ENCODE data around the gene IPO5.
"Not testable (repeated sequence)": the region's sequence is repeated elsewhere in the genome, so short reads cannot be mapped to it uniquely, and the experiment has no call there.

The IPO5 gene

DNA sequence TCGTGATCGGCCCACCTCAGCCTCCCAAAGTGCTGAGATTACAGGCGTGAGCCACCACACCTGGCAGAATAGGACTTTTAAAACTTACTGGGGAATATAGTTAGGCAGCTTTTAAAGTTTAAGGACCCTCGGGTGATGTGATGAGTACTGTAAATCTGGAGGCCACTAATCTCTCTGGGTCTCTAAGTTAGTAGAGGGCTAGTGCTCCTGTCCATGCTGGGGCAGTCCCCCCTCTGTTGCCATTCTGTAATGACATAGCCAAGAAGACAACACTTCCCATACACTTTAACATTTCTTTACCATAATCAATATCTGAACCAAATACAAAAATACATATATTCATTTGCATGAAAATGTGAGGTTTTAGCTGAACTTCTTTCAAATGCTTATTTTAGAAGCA lies 65.7 kb downstream of the IPO5 start:
- no peak for DNase-seq

DNA sequence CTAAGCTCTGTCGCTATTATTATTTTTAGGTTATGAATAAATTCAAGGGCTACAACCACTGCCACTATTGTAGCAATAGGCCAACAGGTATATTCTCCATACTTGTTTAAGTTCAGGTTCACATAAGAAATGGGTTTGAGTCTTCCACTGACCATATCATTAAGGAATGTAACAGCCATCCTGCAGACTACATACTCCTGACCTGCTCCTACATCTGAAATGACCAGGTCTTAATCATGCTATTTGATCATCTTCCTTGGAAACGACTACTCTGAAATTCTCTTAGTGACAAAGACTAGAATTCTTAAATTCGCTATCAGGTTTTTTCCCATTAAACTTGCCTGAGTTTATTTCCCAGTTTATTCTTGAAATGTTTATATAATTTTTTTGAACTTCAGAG lies 66.8 kb downstream of the IPO5 start:
- no peak for DNase-seq

DNA sequence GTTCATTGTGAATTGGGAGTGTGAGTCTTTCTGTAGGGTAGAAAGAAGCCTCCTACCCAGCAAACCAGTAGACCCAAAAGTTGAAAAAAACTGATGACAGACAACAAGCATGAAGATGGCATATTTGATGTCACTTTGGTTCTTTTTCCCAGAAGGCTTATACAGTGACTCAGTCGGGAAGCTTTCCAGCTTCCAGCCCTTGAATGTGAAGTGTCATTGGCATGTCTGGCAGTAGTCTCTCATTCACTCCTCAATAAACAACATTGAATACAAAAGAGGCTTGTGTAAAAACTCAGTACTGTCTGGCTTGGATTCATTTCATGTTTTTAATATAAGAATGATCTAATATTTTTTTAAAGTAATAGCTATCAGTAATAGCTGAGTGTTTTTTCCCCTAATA lies 68.7 kb downstream of the IPO5 start:
- DNase-seq = no peak

DNA sequence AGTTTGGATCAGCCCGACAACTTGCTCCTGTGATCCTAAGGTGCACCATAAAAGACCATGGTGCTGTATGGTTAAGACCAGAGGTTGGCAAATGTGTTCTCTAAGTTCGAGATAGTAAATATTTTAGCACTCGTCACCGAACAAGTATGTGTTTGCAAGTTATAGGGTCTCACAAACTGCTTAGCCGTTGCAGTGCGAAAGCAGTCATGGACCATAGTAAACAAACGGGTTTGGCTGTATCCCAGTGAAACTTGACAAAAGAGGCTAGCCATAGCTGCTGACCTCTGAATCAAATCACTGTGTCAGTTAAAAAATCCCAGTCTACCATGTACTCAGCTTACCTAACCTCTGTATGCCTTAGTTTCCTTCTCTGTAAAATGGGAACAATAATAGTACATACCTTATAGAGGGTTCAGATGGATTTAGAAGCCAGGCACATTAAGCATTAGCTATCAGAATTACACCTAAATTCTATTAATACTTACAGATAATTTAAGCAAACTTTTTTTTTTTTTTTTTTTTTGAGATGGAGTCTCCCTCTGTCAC lies 72.1 kb downstream of the IPO5 start:
- no peak for DNase-seq

DNA sequence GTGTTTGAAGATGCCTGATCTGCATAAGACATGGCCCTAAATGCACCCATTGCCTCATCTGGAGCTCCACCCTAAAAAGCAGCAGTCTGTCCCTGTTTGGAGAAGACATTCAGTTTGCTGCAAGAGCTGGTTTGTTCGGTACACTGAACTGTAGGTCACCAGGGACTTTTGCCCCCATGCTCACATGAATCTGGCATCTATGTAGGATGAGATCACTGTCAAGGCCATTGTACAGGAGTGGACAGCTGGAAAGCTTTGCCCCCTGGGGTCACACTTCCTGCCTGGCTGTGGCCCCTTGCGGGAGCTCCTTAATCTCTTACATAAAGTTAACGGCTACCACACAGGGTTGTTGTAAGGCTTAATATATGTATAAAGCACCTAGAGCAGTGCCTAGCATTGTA lies 73.0 kb downstream of the IPO5 start:
- DNase-seq = no peak

DNA sequence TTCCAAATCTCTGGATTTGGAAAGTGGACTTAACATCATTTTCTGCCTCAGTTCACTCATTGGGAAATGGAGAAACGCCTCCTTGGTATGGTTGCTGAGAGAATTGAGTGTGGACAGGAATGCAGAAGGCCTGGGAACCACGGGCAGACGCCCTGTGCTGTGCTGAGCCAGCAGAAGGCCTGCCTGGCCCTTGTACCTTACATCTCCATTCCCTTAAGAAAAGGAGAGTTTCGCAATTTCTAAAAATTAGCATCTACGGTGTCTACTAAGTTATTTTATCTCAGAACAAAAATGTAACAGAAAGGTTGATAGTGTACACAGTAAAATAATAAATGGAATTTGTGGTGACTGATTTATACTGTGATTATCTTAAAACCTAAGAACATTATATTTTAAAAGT lies 78.7 kb downstream of the IPO5 start:
- no peak for DNase-seq

DNA sequence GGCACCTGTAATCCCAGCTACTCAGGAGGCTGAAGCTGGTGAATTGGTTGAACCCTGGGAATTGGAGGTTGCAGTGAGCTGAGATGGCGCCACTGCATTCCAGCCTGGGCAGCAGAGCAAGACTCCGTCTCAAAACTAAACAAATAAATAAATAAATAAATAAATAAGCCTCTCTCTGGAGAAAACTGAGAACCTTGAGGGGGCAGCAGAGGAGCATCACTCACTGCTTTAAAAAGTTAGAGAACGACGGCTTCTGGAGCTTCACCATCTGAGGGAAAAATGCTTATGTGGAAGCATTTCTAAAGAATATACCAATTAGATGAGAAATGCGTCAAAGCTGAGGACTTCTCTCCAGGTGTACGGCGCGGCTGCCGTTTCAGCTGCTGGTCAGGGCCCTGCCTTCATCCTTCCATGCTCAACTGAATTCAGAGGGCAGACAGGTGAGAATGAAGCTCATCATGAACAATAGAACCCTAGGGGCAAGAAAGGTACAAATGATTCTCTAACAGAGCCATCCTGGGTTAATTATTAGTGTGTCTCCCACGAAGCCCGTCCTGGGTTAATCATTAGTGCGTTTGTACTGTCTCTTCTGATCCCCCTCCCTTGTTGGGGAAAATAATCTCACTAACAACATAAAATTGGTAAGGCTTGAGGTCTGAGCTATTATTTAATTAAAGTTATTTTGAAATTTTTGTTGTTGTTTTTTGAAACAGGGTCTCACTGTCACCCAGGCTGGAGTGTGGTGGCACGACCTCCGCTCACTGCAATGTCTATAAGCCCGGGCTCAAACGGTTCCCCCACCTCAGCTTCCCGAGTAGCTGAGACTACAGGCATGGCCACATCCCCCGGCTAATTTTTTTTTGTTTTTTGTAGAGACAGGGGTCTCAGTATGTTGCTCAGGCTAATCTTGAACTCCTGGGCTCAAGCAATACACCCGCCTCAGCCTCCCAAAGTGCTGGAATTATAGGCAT lies 80.1 kb downstream of the IPO5 start:
- DNase-seq = no peak

DNA sequence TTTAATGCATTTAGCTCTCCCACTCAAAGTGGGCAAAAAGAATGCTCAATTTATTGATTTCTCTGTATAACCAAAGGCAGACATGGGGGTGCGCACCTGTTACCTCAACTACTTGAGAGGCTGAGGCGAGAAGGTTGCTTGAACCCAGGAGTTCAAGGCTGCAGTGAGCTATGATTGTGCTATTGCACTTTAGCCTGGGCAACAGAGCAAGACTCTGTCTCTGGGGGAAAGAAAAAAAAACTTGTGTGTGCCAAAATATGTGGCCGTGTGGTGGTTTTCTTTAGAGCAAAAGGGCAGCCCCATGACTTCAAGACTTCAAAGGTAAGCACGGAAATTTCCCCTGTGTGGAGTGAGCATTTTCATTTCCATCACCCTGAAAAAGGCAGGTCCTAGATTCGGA lies 81.9 kb downstream of the IPO5 start:
- no peak for DNase-seq

DNA sequence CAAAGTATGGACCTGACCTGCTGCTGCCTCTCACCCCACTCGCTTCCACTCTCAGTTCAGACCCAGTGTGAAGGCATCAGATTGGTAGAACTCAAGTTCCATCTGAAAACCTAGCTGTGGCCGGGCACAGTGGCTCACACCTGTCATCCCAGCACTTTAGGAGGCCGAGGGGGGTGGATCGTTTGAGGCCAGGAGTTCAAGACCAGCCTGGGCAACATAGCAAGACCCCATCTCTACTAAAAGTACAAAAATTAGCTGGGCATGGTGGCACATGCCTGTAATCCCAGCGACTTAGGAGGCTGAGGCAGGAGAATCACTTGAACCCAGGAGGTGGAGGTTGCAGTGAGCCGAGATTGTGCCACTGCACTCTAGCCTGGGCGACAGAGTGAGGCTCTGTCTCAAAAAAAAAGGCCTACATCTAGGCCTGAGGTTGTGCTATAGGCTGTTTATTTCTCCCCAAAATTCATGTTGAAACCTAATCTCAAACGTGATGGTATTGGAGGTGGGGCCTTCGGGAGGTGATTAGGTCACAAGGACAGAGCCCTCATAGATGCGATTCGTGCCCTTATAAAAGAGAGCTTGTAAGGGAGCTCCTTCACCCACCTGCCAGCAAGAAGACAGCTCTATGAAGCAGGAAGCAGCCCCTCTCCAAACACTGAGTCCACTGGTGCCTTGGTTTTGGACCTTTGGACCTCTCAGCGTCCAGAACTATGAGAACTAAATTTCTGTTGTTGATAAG lies 83.3 kb downstream of the IPO5 start:
- not testable (repeated sequence) for DNase-seq

DNA sequence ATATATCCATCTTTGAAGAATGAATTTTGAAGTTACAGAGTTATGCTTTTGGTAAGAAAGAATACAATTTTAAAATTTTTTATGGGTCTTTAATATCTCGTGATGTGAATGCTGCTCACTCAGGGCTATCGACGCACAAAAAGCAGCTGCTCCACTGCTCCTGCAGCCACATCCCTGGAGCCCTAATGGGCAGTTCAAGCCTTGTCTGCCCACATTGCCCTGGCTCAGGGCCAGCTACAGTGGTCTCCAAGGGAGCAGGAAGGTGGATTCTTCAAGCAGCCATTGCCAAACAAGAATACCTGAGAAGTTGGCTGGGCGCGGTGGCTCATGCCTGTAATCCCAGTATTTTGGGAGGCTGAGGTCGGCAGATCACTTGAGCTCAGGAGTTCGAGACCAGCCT lies 85.8 kb downstream of the IPO5 start:
- no peak for DNase-seq

DNA sequence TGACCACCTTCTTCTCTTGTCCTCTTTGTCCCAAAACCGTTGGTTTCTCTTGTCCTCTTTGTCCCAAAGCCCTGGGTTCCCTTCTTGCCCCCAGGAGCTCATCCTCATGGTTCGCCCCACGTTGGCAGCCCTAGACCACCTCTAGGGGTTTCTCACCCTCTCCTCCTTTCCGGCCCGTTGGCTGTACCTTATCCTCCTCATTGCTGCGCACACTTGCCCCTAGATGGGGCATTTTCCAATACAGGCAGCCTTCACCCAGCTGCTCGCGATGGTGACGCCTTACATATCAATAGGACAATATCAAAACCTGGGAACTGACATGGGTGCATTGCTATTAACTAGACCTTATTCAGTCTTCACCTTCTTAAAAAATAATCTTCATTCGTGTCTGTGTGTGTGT lies 86.5 kb downstream of the IPO5 start:
- DNase-seq = no peak

DNA sequence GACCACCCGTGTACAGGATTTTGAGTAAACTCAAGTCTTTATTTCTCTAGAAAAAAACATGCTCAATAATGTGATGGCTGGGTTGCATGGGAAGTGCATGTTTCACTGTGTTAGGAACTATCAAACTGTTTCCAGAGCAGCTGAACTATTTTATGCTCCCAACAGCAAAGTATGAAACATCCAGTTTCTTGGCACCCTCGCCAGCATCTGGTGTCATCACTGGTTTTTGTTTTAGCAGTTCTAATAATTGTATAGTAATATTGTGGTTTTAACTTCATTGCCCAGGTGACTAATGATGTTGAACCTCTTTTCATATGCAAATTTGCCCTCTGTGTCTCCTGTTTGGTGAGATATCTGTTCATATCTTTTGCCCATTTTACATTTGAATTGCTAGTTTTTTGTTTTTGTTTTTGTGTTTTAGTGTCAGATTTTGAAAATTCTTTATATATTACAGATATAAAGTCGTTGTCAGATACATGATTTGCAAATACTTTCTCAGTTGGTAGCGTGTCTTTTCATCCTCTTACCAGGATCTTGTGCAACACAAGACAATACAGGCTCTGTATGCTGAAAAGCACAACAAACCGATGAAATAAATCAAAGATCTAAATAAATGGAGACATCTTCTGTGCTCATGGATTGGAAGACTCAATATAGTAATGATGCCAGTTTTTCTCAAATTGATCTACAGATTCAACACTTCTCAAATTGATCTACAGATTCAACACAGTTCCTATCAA lies 87.8 kb downstream of the IPO5 start:
- no peak for DNase-seq

DNA sequence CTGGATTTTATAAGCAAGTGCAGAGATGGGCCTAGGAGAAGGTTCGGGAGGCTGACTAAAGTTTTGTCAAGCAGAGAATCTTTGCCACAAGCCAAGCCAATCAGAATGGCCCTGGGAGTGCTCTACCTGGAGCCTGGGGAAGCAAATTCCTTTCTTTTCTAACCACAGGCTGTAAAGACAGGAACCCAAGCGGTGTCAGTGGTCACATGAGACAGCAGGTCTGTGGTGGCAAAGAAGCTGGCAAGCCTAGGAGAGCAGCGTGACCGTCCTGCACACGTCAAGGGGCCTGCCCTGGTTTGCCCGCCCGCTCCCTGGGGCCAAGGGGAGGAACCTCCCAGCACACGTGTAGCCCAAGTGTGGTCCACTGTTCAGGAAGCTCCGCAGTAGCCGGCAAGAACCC lies 90.8 kb downstream of the IPO5 start:
- DNase-seq = no peak

DNA sequence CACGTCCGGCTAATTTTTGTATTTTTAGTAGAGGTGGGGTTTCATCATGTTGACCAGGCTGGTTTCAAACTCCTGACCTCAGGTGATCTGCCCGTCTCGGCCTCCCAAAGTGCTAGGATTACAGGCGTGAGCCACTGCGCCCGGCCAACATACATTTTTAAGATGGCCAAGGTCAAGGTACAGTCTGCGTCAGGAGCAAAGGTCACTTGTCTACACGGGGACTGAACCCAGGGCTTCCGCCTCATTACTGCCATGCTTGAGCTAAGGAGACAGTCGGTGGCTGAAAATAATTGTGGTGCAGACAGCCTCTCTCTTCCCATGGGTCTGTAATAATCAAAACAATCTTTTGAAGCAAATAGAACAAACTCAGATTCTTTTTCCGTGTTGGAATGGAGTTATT lies 94.3 kb downstream of the IPO5 start:
- DNase-seq = not testable (repeated sequence)

DNA sequence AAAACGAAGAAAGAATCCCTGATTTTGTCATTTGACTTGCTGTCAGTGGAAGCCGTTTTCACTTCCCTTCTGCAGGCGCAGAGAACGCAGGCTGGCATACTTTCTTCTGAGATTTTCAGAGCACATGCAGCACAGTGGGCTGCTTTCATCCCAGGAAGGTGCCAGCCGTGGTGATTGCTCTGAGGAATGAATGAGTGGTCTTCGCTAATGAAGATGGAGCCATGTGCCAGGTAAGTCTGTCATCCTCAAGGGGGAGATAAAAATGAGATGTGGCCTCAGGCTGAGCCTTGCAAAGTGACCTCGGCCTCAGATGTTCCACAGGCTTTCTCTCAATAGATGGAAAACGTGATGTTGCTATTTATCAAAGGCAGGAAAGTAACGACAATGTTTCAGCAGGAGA lies 94.8 kb downstream of the IPO5 start:
- no peak for DNase-seq

DNA sequence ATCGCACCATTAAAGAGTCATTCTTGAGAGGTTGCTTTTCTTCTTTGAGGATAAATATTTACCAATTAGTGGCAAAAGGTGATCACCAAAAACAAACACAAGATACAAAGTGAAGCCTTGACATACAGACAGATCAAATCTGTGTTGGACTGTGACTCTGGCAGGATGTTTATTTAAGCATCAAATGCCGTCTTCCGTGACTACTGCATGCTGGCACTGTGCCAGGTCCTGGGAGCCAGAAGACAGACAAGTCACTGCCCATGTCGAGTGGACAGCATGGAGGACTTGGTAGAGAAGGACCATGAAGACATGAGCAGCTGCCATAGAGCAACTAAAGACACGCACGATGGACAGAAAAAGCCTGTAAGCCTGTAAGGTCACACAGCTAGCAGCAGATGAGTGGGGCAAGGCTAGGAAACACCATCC lies 96.6 kb downstream of the IPO5 start:
- no peak for DNase-seq

DNA sequence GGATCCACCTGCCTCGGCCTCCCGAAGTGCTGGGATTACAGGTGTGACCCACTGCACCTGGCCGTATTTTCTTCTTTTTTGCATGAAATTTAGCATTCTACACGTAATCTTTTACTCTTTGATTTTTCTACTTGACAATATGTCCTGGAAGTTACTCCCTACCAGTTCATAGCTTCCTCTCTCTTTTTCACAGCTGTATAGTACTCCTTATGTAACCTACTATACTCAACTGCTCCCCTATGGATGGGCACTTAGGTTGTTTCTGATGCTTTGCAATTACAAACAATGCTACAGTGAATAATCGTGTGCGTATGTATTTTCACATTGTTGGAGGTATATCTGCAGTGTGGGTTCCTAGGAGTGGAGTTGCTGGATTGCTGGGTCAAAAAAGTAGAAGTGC lies 98.9 kb downstream of the IPO5 start:
- DNase-seq = no peak

DNA sequence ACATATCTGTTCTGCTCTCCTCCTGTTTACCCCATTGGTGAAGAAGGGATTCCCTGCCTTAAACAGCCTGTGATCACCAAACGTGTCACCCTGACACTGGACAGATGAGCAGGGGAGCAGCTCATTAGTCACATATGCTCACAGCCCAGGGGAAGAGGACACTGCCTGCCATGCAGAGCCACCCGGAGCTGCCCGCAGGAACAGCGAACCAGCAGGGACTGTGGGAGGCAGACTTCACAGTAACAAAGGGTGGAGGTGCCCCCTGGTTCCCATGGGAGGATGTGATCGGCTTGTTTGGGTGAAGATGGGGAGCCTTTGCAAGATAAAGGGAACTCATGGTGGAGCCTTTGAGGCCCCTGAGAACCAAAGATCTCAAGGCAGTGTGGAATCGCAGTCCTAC lies 100.8 kb downstream of the IPO5 start:
- DNase-seq = no peak

DNA sequence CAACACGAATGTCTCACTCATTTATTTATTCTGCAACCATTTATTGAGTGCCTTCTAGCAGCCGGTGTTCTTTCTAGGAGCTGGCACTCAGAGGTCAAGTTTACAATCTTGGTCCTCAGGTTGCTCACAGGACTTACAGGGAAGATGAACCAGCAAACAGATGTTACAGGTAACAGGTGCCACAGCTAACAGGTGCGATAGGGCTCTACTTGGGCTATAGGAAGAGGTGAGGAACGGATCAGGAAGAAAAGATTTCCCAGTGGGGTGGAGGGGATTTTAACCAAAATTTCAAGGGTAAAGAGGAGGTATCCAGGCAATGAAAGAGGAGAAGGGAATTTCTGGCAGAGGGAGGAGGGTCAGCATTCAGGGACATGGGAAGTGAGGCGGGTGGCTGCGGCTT lies 102.1 kb downstream of the IPO5 start:
- DNase-seq = no peak

DNA sequence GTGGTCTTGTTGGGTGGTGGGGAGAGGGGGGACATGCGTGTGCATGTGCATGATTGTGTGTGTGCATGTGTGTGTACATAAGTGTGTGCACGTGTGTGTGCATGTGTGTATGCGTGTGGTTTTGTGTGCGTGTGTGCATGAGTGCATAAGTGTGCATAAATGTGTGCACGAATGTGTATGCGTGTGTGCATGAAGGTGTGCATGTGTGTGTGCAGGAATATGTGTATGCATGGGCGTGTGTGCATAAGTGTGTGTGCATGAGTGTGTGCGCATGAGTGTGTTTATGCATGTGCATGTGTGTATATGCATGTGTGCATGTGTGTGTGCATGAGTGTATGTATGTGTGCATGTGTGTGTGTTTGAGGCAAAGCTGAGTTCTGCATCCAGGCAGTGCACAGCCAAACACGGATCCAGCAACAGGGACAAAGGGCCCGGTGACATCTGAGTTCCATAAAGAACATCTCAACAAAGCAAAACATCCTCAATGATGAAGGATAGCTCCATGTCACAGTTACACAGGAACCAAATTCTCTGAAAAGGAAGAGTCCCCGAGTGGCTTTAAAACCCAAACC lies 103.5 kb downstream of the IPO5 start:
- DNase-seq = no peak

DNA sequence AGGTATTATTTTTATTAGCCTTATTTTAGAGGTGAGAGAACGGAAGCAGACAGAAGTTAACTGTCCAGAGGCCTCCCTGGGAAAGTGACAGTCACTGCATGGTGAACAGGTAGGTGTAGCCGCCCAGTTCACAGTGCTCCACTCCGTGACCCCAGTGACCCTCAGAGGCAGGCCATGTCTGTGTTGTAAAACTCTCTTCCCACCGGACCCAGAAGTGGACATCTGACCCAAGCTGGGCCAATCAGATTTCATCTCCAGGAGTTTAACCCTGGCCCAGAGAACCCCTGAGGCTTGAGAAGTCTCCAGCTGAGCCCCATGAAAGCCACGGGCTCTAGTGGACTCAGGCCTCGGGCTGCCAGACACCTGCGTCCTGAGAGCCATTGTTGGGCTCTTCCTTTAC lies 105.8 kb downstream of the IPO5 start:
- DNase-seq = no peak

DNA sequence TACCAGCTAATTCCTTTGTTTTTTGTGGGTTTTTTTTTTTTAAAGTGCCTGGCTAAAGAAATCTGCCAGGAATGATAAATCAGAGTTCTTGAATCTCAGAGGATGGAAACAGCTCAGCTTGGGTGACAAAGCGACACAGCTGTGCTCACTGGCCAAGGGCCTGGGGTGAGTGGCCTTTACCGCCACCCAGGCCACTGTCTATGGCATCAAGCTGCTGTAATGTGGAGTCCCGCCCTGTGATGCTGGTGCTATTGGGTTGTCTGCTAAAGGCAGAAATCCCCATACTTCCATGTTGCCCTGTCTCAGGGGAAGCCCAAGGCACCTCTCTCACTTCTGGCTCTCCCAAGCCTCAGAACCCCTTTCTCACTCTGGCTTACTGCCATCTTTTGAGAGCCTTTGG lies 106.8 kb downstream of the IPO5 start:
- no peak for DNase-seq

DNA sequence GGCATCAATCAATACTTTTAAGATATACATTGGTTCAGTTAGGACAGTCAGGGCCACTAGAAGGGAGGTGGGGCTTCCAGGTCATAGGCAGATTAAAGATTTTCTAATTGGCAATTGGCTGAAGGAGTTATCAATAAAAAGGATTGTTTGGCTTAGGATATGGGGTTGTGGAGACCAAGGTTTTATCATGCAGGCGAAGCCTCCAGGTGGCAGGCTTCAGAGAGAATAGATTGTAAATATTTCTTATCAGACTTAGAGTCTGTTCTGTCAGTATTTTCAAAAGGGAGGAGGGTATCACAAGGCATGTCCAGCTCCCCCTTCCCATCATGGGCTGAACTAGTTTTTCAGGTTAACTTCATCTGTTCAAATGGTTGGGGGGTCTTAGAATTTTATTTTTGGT lies 112.0 kb downstream of the IPO5 start:
- no peak for DNase-seq

Data from CD4-positive, alpha-beta T cell treated with Interleukin-1 beta for 1 hour (primary cell).